GM19372 (cell line): ENCODE measurements around the gene PATJ.
"Not testable (repeated sequence)": the region's sequence is repeated elsewhere in the genome, so short reads cannot be mapped to it uniquely, and the experiment has no call there.

ENCODE experiments used
- ATAC-seq: cut with Tn5 transposase; IDR thresholded peaks from one replicate; pipeline ENCODE4 v1.9.1; 2021; ENCODE audit warnings: mild to moderate bottlenecking, low read depth, moderate library complexity; ENCODE audit not compliant: unreplicated experiment

PATJ gene

GRCh38 chr1:62194651-62195544 is 452.6 kb downstream of the PATJ start, which contains the start of gene L1TD1:
Gene L1TD1, plus strand, starts transcription at chr1:62194849. Its CDS starts 11,780 bp downstream, at chr1:62206629.
- ATAC-seq = no peak

GRCh38 chr1:62196086-62196690 is 453.9 kb downstream of the PATJ start:
- ATAC-seq = no peak

GRCh38 chr1:62198069-62198780 is 455.9 kb downstream of the PATJ start:
- no peak for ATAC-seq

- ATAC-seq = no peak
These were observed 456.5 kb downstream of the PATJ start for GRCh38 chr1:62198781-62199125.

GRCh38 chr1:62207187-62207586 is 464.9 kb downstream of the PATJ start:
- ATAC-seq = no peak

- no peak for ATAC-seq
These were observed 465.8 kb downstream of the PATJ start for GRCh38 chr1:62208087-62208486.

- ATAC-seq = no peak
These were observed 466.7 kb downstream of the PATJ start for GRCh38 chr1:62208970-62209369.

- ATAC-seq = no peak
These were observed 467.8 kb downstream of the PATJ start for GRCh38 chr1:62209931-62210595.

- ATAC-seq = no peak
These were observed 468.7 kb downstream of the PATJ start for GRCh38 chr1:62210960-62211359.

- ATAC-seq = no peak
These were observed 470.1 kb downstream of the PATJ start for GRCh38 chr1:62212411-62212810.

GRCh38 chr1:62213075-62213914 is 471.0 kb downstream of the PATJ start:
- ATAC-seq = no peak

GRCh38 chr1:62218604-62219003 is 476.3 kb downstream of the PATJ start:
- no peak for ATAC-seq

GRCh38 chr1:62220456-62220855 is 478.2 kb downstream of the PATJ start:
- not testable (repeated sequence) for ATAC-seq

GRCh38 chr1:62221171-62221570 is 478.9 kb downstream of the PATJ start:
- no peak for ATAC-seq

- ATAC-seq = no peak
These were observed 480.0 kb downstream of the PATJ start for GRCh38 chr1:62222321-62222720.

- no peak for ATAC-seq
These were observed 481.9 kb downstream of the PATJ start for GRCh38 chr1:62224182-62224581.

- ATAC-seq = no peak
These were observed 485.2 kb downstream of the PATJ start for GRCh38 chr1:62227496-62227895.
